Spinal cord (tissue), 10 donors: Measurements from ENCODE around the gene GPR17. TPM values are rescaled to one million over a fixed set of nuclear protein-coding genes. Genes with fewer than 3 reads are reported as not detected.

Source experiments
- DNase-seq, 6 donors: peaks; one replicate each; pipeline versions ENCODE4 v3.0.0 to v3.0.0-alpha.2; 2013 to 2015; ENCODE audit warnings: low spot score in 6 of 6, low read depth in 4 of 6
- H3K27ac ChIP-seq: one replicate; pipeline ENCODE4 v1.5.1; 2013; ENCODE audit warnings: low read depth, low read length, control low read depth
- H3K27me3 ChIP-seq: one replicate; pipeline ENCODE4 v1.6.1; 2013; ENCODE audit warnings: low read length; ENCODE audit not compliant: control insufficient read depth, insufficient read depth
- H3K36me3 ChIP-seq: one replicate; pipeline ENCODE4 v1.6.1; 2013; ENCODE audit warnings: low read length; ENCODE audit not compliant: control insufficient read depth, insufficient read depth
- H3K4me1 ChIP-seq: one replicate; pipeline ENCODE4 v1.6.1; 2013; ENCODE audit warnings: low read length; ENCODE audit not compliant: control insufficient read depth, insufficient read depth
- H3K4me3 ChIP-seq: one replicate; pipeline ENCODE4 v1.5.1; 2013; ENCODE audit warnings: low read depth, low read length, control low read depth
- H3K9me3 ChIP-seq: one replicate; pipeline ENCODE4 v1.6.1; 2013; ENCODE audit warnings: low read length; ENCODE audit not compliant: control insufficient read depth, insufficient read depth
- WGBS: methylation state at CpG from one replicate; pipeline ENCODE4 v1.1.5; 2013; ENCODE audit warnings: missing lambda C conversion rate; ENCODE audit not compliant: insufficient coverage; 5-methylcytosine and 5-hydroxymethylcytosine counted together
- polyA plus RNA-seq, 2 donors: library from polyadenylated mRNA; unstranded; fragments of 120-200 nt; gene quantifications; one replicate each; pipeline ENCODE4 v1.2.1, GENCODE V29; 2013; ENCODE audit not compliant: insufficient read length in 2 of 2
- total RNA-seq, 2 donors: library from RNA; depleted of rRNA in 1 of 2; stranded (reverse); fragments of 120-200 nt in 1 of 2; fragments of >200 nt in 1 of 2; gene quantifications; one replicate each; pipeline versions ENCODE4 v1.2.3 to v1.2.4, GENCODE V29; 2013 to 2014
- donor health status: healthy.

The GPR17 gene
- total and polyA plus RNA-seq, 4 donors = 36.6 to 376 (median 148) TPM

DNA sequence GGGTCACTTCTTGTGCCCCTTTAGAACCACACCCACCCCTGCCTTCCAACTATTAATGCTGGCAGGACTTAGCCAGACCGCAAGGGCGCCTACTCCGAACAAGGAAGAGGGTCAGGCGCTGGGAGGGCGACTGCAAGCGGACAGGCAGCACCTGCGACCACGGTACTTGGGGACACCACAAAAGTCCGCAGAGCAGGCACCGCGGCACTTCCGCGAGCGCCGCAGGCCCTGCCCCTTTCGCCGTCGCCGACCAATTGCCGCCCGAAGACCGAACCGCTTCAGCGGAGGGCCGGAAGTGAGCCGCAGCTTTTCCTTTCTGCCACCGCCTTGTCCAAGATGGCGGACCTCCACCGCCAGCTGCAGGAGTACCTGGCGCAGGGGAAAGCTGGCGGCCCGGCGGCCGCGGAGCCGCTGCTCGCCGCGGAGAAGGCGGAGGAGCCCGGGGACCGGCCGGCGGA, 55.3 kb downstream of the GPR17 start, which contains the start of gene SFT2D3:
Gene SFT2D3 (plus strand): TSS at position 305 of the 458 bp plus-strand sequence. CDS start 32 bp downstream, at position 337.
- Histone ChIP-seq H3K4me1 (peaks cover 22% of the 10 kb centered on the region), H3K4me3 (peak within 1 kb of the TSS; percentile 73), H3K27me3 (no peaks in the 10 kb centered on the region), H3K27ac (peak within 1 kb of the TSS; percentile 95), H3K36me3 (peaks cover 12% of the 10 kb centered on the region), H3K9me3 (no peaks in the 10 kb centered on the region)
- DNase-seq = peak; percentile 68 to 97 (median 81)
- 0% methylated on average over 44 of the region's 44 CpGs for WGBS

DNA sequence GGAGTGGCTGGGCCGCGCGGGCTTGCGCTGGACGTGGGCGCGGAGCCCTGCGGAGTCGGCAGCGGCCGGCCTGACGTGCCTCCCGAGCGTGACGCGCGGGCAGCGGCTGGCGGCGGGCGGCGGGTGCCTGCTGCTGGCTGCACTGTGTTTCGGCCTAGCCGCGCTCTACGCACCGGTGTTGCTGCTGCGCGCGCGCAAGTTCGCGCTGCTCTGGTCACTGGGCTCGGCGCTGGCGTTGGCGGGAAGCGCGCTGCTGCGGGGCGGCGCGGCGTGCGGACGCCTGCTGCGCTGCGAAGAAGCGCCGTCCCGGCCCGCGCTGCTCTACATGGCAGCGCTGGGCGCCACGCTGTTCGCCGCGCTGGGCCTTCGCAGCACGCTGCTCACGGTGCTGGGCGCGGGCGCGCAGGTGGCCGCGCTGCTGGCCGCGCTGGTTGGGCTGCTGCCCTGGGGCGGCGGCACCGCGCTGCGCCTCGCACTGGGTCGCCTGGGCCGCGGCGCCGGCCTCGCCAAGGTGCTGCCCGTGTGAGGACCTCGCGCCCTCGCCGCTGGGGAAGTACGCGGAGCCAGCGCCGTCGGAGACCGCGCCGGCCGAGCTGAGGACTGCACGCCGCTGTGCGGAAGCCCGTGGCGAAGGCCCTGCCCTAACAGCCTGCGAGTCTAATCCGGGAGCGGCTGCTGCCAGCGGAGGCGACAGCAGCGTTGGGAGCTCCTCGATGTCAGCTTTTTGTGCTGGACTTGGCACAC, 55.9 kb downstream of the GPR17 start:
- Histone ChIP-seq H3K27me3 (no peaks in the 10 kb centered on the region), H3K27ac (peak overlapping the region; percentile 95), H3K36me3 (peaks cover 17% of the 10 kb centered on the region), H3K4me1 (peaks cover 27% of the 10 kb centered on the region), H3K4me3 (peak overlapping the region; percentile 73), H3K9me3 (no peaks in the 10 kb centered on the region)
- DNase-seq = peak in 5 of 6 donors; percentile 24 to 87 (median 57)
- WGBS = under 1% methylated on average over 108 of the region's 108 CpGs

Other genes starting within 250 kb of the GPR17 start
- gene PROC, start 227.7 kb upstream of the GPR17 start, total RNA-seq = 1 to 10 TPM in 1 of 2 donors, under 1 TPM in 1; 0.99 to 2.5 TPM
- 1 to 10 TPM; 4.8 to 7.0 TPM for gene PROC, start 227.7 kb upstream of the GPR17 start, polyA plus RNA-seq
- 10 to 100 TPM; 36.0 to 53.2 TPM for gene IWS1, start 119.7 kb upstream of the GPR17 start, total RNA-seq
- 10 to 100 TPM; 48.3 to 53.5 TPM for gene IWS1, start 119.7 kb upstream of the GPR17 start, polyA plus RNA-seq
- 1 to 10 TPM; 1.8 to 4.3 TPM for gene MYO7B, start 110.5 kb upstream of the GPR17 start, total RNA-seq
- 10 to 100 TPM; 10.6 to 20.0 TPM for gene MYO7B, start 110.5 kb upstream of the GPR17 start, polyA plus RNA-seq
- gene LIMS2, start 29.4 kb downstream of the GPR17 start, total RNA-seq = 10 to 100 TPM in 1 of 2 donors, 1 to 10 TPM in 1; 6.0 to 11.2 TPM
- gene LIMS2, start 29.4 kb downstream of the GPR17 start, polyA plus RNA-seq = 100 to 1,000 TPM; 135 to 177 TPM
- gene SFT2D3, start 55.3 kb downstream of the GPR17 start, total RNA-seq = 1 to 10 TPM; 6.5 to 9.8 TPM
- gene SFT2D3, start 55.3 kb downstream of the GPR17 start, polyA plus RNA-seq = not detected
- gene WDR33, start 165.0 kb downstream of the GPR17 start, total RNA-seq = 10 to 100 TPM; 44.7 to 59.1 TPM
- gene WDR33, start 165.0 kb downstream of the GPR17 start, polyA plus RNA-seq = 10 to 100 TPM; 37.4 to 40.3 TPM
- 10 to 100 TPM; 24.1 to 31.0 TPM for gene POLR2D, start 212.0 kb downstream of the GPR17 start, total RNA-seq
- gene POLR2D, start 212.0 kb downstream of the GPR17 start, polyA plus RNA-seq = 10 to 100 TPM; 34.1 to 37.0 TPM
- gene AMMECR1L, start 239.8 kb downstream of the GPR17 start, total RNA-seq = 10 to 100 TPM; 13.0 to 16.0 TPM
- gene AMMECR1L, start 239.8 kb downstream of the GPR17 start, polyA plus RNA-seq = 10 to 100 TPM; 18.8 to 19.3 TPM